ENCODE results near the gene EID2.

EID2 gene

DNA sequence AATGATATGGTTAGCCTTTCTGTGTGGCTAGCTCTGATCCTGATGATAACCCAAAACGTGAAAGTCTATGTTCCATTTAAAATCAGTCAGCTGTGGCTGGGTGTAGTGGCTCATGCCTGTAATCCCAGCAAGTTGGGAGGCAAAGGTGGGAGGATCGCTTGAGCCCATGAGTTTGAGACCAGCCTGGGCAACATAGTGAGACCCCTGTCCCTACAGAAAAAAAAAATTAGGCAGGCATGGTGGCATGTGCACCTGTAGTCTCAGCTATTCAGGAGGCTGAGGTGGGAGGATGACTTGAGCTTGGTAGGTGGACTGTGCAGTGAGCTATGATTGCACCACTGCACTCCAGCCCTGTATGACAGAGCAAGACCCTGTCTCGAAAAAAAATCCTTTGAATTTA is 6.2 kb downstream of the EID2 start:
- no peak for DNase-seq (ENCODE audit: low spot score)

DNA sequence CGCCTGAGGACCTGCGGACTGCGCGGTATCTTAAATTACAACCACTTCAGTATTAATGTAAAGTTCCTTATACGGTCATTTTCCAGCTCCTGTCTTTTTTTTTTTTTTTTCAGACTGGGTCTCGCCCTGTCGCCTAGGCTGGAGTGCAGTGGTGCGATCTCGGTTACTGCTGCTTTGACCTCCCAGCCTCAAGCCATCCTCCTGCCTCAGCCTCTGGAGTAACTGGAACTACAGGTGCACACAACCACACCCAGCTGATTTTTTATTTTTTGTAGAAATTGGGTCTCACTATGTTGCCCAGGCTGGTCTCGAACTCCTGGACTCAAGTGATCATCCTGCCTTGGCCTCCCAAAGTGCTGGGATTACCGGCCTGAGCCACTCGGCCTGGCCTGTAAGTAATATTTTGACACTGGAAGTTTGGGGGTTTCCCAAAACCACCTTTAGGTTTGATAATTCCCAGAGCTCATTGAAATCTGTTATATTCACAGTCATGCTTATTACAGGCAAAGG is 6.9 kb downstream of the EID2 start:
- no peak for DNase-seq (ENCODE audit: low spot score)

DNA sequence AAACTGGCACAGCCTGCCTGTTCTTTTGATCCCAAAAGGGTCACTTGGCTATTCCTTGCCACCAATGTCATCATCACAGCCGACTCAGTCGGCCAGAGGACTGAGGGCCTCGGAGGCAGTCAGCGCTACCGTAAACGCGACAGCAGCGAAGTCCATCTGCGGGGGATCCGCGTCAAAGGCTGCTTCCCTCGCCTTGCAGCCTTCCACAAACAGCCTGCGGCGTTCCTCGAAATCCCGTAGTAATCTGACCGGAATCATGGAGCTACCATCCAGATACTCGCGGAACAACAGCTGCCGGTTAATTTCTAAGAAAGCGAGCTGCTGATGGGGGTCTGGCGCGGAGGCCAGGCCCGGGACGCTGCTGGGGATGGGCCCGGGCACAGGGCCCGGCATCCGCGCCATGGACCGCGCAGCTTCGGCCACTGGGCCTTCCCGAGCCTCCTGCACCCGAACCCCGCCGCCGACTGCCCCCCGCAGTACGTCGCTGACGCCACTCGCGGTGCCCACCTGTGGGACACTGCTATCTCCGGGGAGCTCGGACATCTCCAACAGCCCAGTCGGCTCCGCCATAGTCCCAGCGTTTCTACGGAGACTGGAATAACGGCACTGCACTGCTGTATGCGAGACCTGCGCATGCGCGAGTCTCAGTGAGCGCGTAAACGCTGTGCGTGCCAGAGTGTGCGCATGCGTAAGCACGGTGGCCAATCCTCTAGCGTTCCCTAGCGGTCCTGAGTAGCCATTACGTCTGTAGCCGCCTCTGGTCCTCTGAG is 7.5 kb downstream of the EID2 start, which contains the start of gene EID2B:
Gene EID2B (minus strand): TSS at position 620 of the 770 bp plus-strand sequence. CDS start 50 bp downstream, at position 570.
- DNase-seq (ENCODE audit: low spot score), result peak; percentile 95

DNA sequence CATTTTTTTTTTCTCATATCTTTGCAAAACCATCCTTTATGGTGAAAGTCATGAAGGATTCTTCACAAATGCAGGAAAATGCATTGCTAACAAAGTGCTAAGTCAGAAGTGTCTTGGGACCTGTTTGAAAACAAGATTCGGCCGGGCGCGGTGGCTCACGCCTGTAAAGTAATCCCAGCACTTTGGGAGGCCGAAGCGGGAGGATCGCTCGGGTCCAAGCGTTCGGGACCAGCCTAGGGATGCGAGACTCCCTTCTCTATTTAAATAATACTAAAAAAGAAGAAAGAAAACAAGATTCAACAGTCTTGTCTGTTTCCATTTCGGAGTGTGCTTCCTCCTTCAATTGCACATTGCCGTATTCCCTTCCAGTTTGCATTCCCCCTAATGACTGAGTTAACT is 8.1 kb downstream of the EID2 start:
- DNase-seq (ENCODE audit: low spot score), result no peak

DNA sequence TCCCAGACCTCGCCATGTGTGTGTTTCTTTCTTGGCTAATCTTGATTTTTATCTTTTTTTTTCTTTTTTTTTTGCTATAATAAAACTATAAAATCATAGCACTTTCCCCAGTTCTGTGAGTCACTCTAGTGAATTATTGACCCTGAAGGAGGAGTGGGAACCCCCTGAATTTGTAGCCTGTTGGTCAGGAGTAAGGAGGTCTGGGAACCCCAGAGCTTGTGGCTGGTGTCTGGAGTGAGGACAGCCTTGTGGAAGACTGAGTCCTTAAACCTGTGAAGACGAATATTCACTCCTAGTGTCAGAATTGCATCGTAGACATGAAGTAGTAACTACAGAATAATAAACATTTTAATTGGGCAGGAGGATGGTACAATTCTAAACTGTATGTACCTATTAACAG is 14.8 kb downstream of the EID2 start:
- DNase-seq (ENCODE audit: low spot score), result no peak

DNA sequence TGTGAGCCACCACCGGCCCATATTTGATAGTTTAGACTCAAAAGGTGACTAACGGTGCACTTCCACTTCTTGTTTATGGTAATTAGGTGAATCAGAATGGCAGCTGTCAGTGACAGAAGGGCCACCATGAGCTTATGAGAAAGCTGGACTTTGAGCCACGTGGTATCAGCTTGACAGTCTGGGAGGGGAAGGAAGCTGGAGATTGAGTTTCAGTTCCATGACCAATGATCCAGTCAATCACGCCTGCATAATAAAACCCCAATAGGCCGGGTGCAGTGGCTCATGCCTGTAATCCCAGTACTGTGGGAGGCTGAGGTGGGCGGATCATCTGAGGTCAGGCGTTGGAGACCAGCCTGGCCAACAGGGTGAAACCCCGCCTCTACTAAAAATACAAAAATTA is 15.5 kb downstream of the EID2 start:
- DNase-seq (ENCODE audit: low spot score), result no peak

DNA sequence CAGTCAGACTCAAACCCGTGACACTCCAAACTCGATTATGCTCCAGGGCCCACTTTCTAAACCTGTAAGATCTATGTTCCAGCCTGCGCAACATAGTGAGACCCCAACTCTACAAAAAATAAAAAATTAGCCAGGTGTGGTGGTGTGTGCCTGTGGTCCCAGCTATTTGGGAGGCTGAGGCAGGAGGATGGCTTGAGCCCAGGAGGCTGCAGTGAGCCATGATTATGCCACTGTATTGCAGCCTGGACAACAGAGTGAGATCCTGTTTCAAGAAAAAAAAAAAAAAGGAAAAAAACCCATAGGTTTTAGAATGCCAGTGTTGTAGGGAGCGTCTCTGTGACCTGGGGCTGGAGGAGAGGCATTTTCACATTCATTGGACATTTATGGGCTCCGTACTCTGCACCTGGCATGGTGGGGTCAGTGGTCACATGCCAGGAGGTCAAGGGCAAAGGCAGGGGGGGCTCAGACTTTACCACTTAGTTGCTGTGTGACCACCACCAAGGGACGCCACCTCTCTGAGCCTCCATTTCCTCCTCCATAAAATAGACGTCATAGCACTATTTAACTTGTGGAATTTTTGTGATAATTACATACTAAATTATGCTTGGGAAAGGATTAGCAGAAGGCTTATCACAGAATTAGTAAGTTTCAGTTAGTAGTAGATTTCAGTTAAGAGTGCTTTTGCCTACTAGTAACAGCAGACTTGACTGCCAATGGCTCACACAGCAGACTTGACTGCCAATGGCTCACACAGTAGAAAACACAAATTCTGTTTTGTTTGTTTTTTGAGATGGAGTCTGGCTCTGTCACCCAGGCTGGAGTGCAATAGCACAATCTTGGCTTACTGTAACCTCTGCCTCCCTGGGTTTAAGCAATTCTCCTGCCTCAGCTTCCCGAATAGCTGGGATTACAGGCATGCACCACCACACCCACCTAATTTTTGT is 19.1 kb downstream of the EID2 start:
- no peak for DNase-seq (ENCODE audit: low spot score)

DNA sequence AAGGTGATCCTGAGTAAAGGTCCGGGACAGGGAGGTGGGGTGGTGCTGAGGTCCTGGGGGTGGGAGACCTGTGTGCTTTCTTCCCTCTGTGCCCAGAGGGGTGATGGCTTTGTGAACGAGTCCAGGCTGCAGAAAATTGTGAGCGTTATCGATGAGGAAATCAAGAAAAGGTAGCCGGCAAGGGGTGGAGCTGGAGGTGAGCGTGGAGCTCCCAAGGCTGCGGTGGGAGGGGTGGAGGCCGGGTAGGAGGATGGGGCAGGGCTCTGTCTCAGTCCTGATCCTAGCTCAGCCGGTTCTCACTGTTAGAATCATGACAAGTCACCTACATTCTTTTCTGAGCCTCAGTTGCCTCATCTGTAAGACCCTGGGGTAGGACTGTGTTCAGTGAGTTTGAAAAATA is 21.0 kb downstream of the EID2 start:
- no peak for DNase-seq (ENCODE audit: low spot score)

DNA sequence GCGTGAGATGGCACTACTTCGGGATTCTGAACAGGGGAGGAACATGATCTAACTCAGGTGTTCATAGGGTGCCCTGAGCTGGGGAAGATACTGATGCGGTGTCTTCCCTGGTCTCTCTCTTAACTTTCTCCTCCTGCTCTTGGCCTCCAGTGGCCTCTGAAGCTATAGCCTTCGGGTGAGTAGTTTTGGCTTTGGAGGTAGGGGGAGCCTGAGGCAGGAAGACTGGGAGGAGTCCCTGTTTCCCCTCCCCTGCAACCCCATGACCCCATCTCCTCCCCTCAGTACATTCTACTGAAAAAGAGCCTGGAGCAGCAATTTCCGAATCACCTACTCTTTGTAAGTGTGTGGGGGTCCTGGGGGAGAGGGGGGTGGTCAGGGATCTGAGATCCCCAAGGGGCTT is 21.5 kb downstream of the EID2 start:
- no peak for DNase-seq (ENCODE audit: low spot score)

DNA sequence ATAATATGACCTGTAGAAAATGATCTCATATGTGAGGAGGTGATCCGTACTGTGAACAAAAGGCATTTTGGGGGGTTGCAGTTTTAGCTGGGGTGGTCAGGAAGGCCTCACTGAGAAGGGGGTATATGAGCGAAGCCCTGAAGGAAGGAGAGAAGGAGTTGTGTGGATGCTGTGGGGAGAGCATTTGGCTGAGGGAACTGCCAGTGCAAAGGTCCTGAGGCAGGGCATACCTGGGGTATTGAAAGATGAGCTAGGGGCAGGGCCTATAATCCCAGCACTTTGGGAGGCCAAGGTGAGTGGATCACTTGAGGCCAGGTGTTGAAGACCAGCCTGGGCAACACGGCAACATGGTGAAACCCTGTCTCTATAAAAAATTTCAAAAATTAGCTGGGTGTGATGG is 22.5 kb downstream of the EID2 start:
- no peak for DNase-seq (ENCODE audit: low spot score)

DNA sequence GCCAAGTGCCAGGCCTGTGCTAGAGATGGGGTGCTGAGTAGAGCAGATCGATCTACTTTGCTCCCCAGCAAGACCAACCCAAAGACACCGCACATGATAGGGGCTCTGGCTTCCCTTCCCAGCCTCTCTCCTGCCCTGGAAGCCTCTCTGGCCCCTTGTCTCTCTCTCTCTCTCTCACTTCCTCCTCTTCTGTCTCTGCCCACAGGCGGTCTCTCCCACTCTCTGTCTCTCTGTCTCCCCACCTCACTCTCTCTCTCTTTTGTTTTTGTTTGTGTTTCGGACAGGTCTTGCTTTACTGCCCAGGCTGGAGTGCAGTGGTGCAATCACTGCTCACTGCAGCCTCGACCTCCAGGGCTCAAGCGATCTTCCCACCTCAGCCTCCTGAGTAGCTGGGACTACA is 23.7 kb downstream of the EID2 start:
- no peak for DNase-seq (ENCODE audit: low spot score)

DNA sequence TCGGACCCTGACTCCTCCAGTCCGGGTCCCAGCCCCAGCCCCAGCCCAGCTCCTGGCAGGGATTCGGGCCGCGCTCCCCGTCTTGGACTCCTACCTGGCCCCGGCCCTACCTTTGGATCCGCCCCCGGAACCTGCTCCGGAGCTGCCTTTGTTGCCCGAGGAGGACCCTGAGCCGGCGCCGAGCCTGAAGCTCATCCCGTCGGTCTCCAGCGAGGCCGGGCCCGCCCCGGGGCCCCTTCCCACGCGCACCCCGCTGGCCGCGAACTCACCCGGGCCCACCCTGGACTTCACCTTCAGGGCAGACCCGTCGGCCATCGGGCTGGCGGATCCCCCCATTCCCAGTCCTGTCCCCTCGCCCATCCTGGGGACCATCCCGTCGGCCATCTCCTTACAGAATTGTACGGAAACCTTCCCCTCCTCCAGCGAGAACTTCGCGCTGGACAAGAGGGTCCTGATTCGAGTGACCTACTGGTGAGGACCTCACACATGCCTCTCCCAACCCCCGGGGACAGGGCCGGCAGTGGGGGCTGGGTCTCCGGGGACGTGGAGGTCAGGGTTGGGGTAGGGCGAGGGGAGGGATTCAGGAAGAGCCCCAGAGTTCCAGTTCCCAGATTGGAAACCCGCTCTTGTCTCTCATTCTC is 24.3 kb downstream of the EID2 start:
- no peak for DNase-seq (ENCODE audit: low spot score)

DNA sequence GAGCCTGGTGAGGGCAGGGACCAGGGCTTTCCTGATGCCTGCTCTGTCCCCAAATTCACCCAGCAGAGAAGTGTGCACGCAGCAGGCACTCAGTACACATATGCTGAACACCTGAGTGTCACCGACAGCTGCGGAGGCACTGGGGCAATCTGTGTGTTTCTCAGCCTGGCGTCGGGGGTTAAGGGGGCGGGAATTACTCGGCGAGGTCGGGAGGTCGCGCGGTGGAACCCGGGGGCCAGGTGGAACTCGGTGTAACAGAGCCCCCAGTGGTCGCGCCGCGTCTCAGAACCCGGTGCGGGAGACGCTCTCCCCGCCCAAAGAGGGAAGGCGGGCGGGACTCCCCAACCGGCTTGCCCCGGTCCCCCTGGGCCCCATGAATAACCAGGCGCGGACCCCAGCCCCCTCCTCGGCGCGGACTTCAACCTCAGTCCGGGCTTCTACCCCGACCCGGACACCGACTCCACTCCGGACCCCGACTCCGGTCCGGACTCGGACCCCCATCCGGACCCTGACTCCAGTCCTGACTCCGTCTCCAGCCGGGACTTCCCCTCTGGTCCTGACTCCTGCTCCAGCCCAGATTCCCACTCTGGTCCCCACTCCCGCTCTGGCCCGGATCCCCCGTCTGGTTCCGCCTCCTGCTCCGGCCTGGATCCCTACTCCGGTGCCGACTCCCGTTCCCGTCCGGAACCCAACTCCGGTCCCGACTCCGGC is 25.0 kb downstream of the EID2 start, which contains the start of gene SELENOV:
Gene SELENOV (plus strand): TSS at position 300 of the 711 bp plus-strand sequence. CDS start 74 bp downstream, at position 374.
- DNase-seq (ENCODE audit: low spot score), result no peak

DNA sequence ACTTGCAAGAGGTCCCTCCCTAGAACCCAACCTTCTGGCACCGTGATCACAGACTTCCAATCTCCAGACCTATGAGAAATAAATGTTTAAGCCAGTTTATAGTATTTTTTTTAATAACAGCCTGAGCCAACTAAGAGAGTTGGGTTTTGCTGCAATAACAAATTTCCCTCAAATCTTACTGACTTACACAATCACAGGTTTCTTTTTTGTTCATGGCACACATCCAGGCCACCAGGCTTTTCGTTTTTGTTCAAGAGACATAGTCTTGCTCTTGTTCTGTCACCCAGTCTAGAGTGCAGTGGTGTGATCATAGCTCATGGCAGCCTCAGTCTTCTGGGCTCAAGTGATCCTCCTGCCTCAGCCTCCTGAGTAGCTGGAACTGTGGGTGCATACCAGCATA is 27.0 kb downstream of the EID2 start:
- no peak for DNase-seq (ENCODE audit: low spot score)

DNA sequence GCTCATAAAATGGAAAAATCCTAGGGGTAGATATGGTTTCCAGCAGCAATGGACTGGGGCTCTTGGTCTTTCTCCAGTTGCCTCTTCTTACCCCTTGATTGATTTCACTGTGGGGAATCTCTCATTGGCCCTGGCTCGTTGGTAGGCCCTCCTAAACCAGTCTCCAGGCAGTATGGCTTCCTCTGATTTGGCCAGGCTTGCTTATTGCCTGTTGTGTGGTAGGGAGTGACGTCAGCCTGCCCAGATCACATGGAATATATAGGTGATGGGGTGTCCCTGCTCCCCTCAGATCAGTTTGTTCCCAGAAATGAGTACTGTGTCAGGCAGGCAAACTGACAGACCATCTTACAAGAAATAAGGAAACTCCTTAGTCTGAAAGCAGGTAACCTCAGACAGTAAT is 30.7 kb downstream of the EID2 start:
- no peak for DNase-seq (ENCODE audit: low spot score)

DNA sequence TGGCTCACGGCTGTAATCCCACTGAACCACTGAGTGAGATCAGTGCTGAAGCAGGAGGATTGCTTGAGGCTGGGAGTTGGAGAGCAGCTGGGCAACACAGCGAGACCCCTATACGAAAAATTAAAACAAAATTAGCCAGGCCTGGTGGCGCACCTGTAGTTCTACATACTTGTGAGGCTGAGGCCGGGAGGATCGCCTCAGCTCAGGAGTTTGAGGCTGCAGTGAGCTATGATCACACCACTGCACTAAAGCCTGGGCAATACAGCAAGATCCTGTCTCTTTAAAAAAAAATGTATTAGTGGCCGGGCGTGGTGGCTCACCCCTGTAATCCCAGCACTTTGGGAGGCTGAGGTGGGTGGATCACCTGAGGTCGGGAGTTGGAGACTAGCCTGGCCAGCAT is 31.3 kb downstream of the EID2 start:
- no peak for DNase-seq (ENCODE audit: low spot score)

DNA sequence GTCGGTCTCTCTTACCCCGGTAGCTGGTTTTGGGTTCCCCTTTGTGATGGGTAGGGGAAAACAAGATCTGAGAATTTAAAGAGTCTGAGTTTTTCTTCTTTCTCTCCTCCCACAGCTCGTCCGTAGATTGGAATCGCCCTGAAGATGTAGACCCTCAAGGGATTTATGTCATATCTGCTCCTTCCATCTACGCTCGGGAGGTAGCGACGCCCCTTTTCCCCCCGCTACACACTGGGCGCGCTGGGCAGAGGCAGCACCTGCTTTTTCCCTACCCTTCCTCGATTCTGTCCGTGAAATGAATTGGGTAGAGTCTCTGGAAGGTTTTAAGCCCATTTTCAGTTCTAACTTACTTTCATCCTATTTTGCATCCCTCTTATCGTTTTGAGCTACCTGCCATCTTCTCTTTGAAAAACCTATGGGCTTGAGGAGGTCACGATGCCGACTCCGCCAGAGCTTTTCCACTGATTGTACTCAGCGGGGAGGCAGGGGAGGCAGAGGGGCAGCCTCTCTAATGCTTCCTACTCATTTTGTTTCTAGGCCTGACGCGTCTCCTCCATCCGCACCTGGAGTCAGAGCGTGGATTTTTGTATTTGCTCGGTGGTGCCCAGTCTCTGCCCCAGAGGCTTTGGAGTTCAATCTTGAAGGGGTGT is 32.1 kb downstream of the EID2 start:
- DNase-seq (ENCODE audit: low spot score), result no peak

DNA sequence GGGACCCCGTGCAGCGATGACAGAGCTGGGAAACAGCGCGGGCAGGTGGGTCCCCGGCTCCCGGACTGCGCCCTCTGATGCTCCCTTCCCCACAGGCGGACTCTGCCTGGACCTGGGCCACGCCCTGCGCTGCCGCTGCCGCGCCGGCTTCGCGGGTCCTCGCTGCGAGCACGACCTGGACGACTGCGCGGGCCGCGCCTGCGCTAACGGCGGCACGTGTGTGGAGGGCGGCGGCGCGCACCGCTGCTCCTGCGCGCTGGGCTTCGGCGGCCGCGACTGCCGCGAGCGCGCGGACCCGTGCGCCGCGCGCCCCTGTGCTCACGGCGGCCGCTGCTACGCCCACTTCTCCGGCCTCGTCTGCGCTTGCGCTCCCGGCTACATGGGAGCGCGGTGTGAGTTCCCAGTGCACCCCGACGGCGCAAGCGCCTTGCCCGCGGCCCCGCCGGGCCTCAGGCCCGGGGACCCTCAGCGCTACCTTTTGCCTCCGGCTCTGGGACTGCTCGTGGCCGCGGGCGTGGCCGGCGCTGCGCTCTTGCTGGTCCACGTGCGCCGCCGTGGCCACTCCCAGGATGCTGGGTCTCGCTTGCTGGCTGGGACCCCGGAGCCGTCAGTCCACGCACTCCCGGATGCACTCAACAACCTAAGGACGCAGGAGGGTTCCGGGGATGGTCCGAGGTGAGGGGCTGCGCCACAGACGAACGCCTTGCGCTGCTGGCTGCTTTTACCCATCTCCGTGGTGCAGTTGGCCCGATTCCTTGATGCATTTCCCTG is 32.8 kb downstream of the EID2 start:
- DNase-seq (ENCODE audit: low spot score), result no peak

DNA sequence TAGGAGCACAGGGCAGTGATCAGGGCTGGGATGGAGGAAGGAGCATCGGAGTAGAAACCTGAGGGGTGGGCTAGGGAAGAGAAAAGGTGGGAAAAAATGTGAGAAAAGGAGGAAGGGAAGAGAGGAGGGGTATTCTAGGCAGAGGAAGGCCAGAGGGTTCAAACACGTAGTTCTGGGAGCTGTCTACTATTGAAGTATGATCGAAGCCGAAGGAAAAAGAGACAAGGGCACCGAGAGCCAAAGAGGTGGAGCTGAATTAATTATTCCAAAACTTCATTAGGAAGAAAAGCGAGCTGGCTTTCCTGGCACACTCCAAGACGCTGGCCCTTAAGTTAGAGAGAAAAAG is 33.4 kb downstream of the EID2 start:
- DNase-seq (ENCODE audit: low spot score), result no peak

DNA sequence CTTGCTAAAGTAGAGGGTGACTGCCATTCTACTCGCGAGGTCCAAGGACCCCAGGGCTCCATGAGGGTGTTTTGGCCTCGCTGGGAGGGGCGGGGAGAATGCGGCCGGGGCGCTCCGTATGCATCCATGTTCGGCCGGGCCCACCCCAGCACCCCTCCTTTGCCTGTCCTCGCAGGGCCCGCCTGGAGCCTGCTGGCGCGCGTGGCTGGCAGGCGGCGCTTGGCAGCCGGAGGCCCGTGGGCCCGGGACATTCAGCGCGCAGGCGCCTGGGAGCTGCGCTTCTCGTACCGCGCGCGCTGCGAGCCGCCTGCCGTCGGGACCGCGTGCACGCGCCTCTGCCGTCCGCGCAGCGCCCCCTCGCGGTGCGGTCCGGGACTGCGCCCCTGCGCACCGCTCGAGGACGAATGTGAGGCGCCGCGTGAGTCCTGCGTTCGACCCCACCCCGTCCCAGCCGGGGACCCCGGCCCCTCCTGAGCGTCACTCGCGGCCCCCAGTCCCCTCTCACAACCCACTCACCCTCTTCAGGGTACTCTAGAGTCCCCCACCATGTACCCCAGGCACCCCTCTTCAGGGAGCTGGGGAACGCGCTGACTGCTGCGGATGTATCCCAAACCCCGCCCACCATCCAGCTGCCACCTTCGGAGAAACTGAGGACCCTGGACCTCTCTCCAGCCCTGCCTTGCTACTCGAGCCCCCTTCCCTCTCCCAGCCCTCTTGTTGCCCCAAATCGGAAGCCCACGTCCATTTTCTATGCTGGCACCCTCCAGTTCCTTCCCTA is 37.1 kb downstream of the EID2 start:
- DNase-seq (ENCODE audit: low spot score), result no peak

Measured in globus pallidus (tissue), 1 donor.